SKM-1 treated with dmso at 0.1 percent for 144 hours (cell line): ENCODE data around the gene HOXD12.

Source experiments
- DNase-seq: peaks from one replicate; lab custom pipeline; 2025; ENCODE audit not compliant: unreplicated experiment; lab: John Stamatoyannopoulos, UW

The HOXD12 gene

GRCh38 chr2:176092270-176093144 lies 7.1 kb upstream of the HOXD12 start, which contains the start of gene HOXD13:
Gene HOXD13, plus strand, starts transcription at chr2:176092721. Its CDS starts 170 bp downstream, at chr2:176092891.
- DNase-seq: no peak

- DNase-seq: no peak
Measured at GRCh38 chr2:176093145-176093897, 6.3 kb upstream of the HOXD12 start.

GRCh38 chr2:176093898-176094249 lies 5.7 kb upstream of the HOXD12 start:
- no peak for DNase-seq

GRCh38 chr2:176094349-176094748 lies 5.2 kb upstream of the HOXD12 start:
- DNase-seq: no peak

- DNase-seq: no peak
Measured at GRCh38 chr2:176095421-176095820, 4.2 kb upstream of the HOXD12 start.

- no peak for DNase-seq
Measured at GRCh38 chr2:176096243-176096985, 3.2 kb upstream of the HOXD12 start.

GRCh38 chr2:176096986-176097819 lies 2.4 kb upstream of the HOXD12 start:
- peak; percentile 31 for DNase-seq

- no peak for DNase-seq
Measured at GRCh38 chr2:176097820-176098365, 1.7 kb upstream of the HOXD12 start.

- DNase-seq: no peak
Measured at GRCh38 chr2:176098366-176099158, 1.0 kb upstream of the HOXD12 start.

GRCh38 chr2:176099159-176099727 lies 352 bp upstream of the HOXD12 start:
- DNase-seq: no peak

- no peak for DNase-seq
Measured at GRCh38 chr2:176100547-176101140, 1.0 kb downstream of the HOXD12 start.

- no peak for DNase-seq
Measured at GRCh38 chr2:176101216-176101830, 1.7 kb downstream of the HOXD12 start.

- no peak for DNase-seq
Measured at GRCh38 chr2:176101842-176102241, 2.2 kb downstream of the HOXD12 start.

GRCh38 chr2:176102309-176102866 lies 2.8 kb downstream of the HOXD12 start:
- no peak for DNase-seq

- DNase-seq: no peak
Measured at GRCh38 chr2:176103194-176103593, 3.6 kb downstream of the HOXD12 start.

GRCh38 chr2:176103742-176104315 lies 4.2 kb downstream of the HOXD12 start:
- DNase-seq: no peak

- no peak for DNase-seq
Measured at GRCh38 chr2:176104316-176105077, 4.9 kb downstream of the HOXD12 start.
